Measurements from ENCODE around the gene CBX8.

DNA sequence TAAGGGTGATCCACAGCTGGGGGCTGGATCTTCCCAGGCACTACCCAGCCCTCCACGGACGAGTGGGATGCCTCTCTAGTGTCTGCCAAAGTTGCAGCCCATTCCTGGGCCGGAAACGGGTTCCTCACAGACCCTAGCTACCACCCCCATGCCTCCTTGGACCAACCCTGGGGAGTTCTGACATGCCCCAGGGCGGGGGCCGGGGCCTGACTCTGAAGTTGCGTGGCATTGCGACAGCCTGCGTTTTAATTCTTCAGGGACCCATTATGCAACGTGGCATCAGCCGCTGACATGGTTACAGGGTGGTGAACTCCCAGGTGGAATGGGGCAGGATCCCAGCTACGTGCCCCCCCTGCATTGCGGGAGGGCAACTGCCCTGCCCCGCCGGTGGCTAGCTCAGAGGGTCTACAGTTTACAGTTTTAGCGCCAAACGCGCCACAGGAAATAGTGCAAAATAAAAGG is 39.7 kb upstream of the CBX8 start:
- TF ChIP-seq POLR2A (IDR thresholded peaks at IDR 0.05; ENCODE audit: low read length) (no peak), GATA1 (IDR thresholded peaks at IDR 0.05; ENCODE audit: low read depth, low read length) (no peak)

All from erythroblast (primary cell).